ENCODE data around the gene TINAGL1. TPM values are rescaled to one million over a fixed set of nuclear protein-coding genes. Genes with fewer than 3 reads are reported as not detected.

Gene TINAGL1
- total and polyA plus RNA-seq, 10 of the 15 experiments (the other 5 are each of a cell fraction or from before 2014, with no cell fraction given), result 0.20 to 0.49 (median 0.23) TPM; not detected in 7

- intact Hi-C loops (cut with micrococcal nuclease; ENCODE audit: unreplicated experiment) (loop anchor here (1.0 to 5.0 kb wide), 9 partner anchors 41 to 365 kb away; partner anchors contain the start of genes SNRNP40 and ZCCHC17), in situ Hi-C loops (cut with MboI) (loop anchor here (10.0 kb wide), 1 partner anchor 125 kb away; no protein-coding TSS in a partner anchor)
- Histone ChIP-seq H3K79me2 (ENCODE audit: control insufficient read depth, insufficient read depth, low read length) (no peaks in the 10 kb centered on the region), H3K4me2 (ENCODE audit: control insufficient read depth, insufficient read depth) (peak overlapping the region; percentile 89), H3K9me3 (replicated peaks; ENCODE audit: control insufficient read depth, insufficient read depth, low read length) (no peaks in the 10 kb centered on the region), H3K27ac (ENCODE audit: control insufficient read depth, insufficient read depth) (no peak overlapping the region; the same call in 1 of the 2 replicates), H3K27me3 (replicated peaks in 1 of 2; ENCODE audit: control insufficient read depth in 2 of 2, insufficient read depth in 2 of 2, low read length in 1 of 2) (no peaks in the 10 kb centered on the region), H3K4me1 (ENCODE audit: control insufficient read depth, insufficient read depth, low read length) (peaks cover 14% of the 10 kb centered on the region), H4K20me1 (ENCODE audit: control insufficient read depth, insufficient read depth) (no peaks in the 10 kb centered on the region), H3K9ac (ENCODE audit: control insufficient read depth, insufficient read depth, low read length) (no peak overlapping the region), H3K4me3 (peak overlapping the region; percentile 23; the same call in 1 of the 2 replicates), H3K36me3 (ENCODE audit: control insufficient read depth in 2 of 2, insufficient read depth in 2 of 2, low read length in 1 of 2) (no peaks in the 10 kb centered on the region), H2AFZ (ENCODE audit: control insufficient read depth, low read depth, low read length) (peak overlapping the region; percentile 96)
- no peak for FAIRE-seq
- peak; percentile 82 for ATAC-seq
- CTCF ChIA-PET, result interaction anchor here (0.6 to 5.6 kb wide), 51 partner anchors 10 to 398 kb away, joined by 3 to 203 read pairs (median 6); partner anchors contain the start of genes SERINC2, SNRNP40 and ZCCHC17
- no TSS peak for BruUV-seq (replicated peaks)
- POLR2A ChIA-PET, result interaction anchor here (0.5 to 3.4 kb wide), 14 partner anchors 7 to 155 kb away, joined by 3 to 41 read pairs (median 6); no protein-coding TSS in a partner anchor
- SMC1A ChIA-PET (ENCODE audit: uncharacterized antibody, unreplicated experiment), result interaction anchor here (0.6 to 5.4 kb wide), 41 partner anchors 8 to 369 kb away, joined by 3 to 135 read pairs (median 7); partner anchors contain the start of genes SNRNP40 and ZCCHC17
- peak; percentile 40 for DNase-seq (ENCODE audit: low read depth, low spot score)
- 9% methylated on average over 7 of the region's 7 CpGs for WGBS (ENCODE audit: insufficient coverage, insufficient replicate concordance, low lambda C conversion rate, missing lambda C conversion rate)
- RAD21 ChIA-PET (ENCODE audit: unreplicated experiment), result interaction anchor here (0.7 to 4.7 kb wide), 36 partner anchors 11 to 388 kb away, joined by 3 to 116 read pairs (median 6); partner anchors contain the start of genes FABP3, PEF1, SNRNP40 and ZCCHC17
- TF ChIP-seq CHD4 (IDR thresholded peaks at IDR 0.05), result no peak
- TF ChIP-seq IKZF2 (IDR thresholded peaks at IDR 0.05), result peak; percentile 36 to 46; a peak in 2 of 4 replicates
- peak; percentile 66 for TF ChIP-seq ATF2 (IDR thresholded peaks at IDR 0.05; ENCODE audit: low read length)
- TF ChIP-seq PKNOX1 (IDR thresholded peaks at IDR 0.05), result peak; percentile 45; the same call in 1 of the 2 replicates
- no peak for TF ChIP-seq CEBPB (IDR thresholded peaks at IDR 0.05; ENCODE audit: borderline replicate concordance in 1 of 2, low read depth in 2 of 2, low read length in 2 of 2)
- TF ChIP-seq GATAD2B (conservative IDR thresholded peaks at IDR 0.05; ENCODE audit: low read depth), result 0 out of 2 replicates have a peak, but pooled peaks have one; percentile 26
- peak; percentile 21; the same call in 1 of the 2 replicates for TF ChIP-seq DPF2 (IDR thresholded peaks at IDR 0.05)
- peak; percentile 86 for TF ChIP-seq JUNB (IDR thresholded peaks at IDR 0.05)
- no peak for TF ChIP-seq ZBTB11 (CRISPR knock-in tag; IDR thresholded peaks at IDR 0.05)
- TF ChIP-seq POU2F2 (IDR thresholded peaks at IDR 0.05; ENCODE audit: borderline replicate concordance, low read depth, low read length), result no peak
- TF ChIP-seq CHD2 (IDR thresholded peaks at IDR 0.05; ENCODE audit: borderline replicate concordance, low read depth, low read length), result no peak
- peak; percentile 69; the same call in 1 of the 2 replicates for TF ChIP-seq NFIC (IDR thresholded peaks at IDR 0.05; ENCODE audit: low read depth, low read length)
- TF ChIP-seq MAX (IDR thresholded peaks at IDR 0.05; ENCODE audit: low read depth, low read length), result no peak
- peak; percentile 79 for TF ChIP-seq PAX5 (IDR thresholded peaks at IDR 0.05; ENCODE audit: borderline replicate concordance, low read depth, low read length)
- TF ChIP-seq MXI1 (IDR thresholded peaks at IDR 0.05; ENCODE audit: low read depth, low read length), result peak; percentile 49; the same call in 1 of the 2 replicates
Measured at GRCh38 chr1:31549809-31550620, 26.3 kb upstream of the TINAGL1 start.

All from GM12878 (cell line).